ENCODE measurements around the gene ANKRD61. TPM values are rescaled to one million over a fixed set of nuclear protein-coding genes. Genes with fewer than 3 reads are reported as not detected.
A peak's percentile ranks its signal among the peaks of the same experiment; 100 is the strongest.
"Not testable (repeated sequence)": the region's sequence is repeated elsewhere in the genome, so short reads cannot be mapped to it uniquely, and the experiment has no call there.

The ANKRD61 gene
- polyA plus RNA-seq (2013, experiment 1 of 2; ENCODE audit: insufficient read length), result 1.1 TPM
- polyA plus RNA-seq (2013, experiment 2 of 2; ENCODE audit: insufficient read length), result 0.90 TPM

DNA sequence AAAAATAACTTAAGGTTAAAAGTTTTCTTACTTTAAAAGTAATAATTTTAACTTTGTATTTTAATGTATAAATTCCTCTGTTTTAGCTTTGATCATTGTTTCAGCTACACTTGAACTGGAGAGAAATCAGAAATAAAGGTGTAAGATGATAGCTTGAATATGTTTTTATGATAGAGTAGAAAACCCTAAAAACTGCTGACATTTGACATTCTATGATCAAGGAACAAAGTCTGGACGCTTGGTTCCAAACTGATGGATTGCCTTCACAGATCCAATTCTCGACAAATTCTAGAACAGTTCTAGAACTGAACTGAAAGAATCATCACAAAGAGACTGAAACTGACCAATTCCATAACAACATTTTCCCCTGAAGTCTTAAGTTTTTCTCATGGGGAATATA, at the start of gene ANKRD61:
Gene ANKRD61 (plus strand): TSS at position 389 of the 400 bp plus-strand sequence. CDS start 0 bp downstream, at position 389.
- no peak for DNase-seq

DNA sequence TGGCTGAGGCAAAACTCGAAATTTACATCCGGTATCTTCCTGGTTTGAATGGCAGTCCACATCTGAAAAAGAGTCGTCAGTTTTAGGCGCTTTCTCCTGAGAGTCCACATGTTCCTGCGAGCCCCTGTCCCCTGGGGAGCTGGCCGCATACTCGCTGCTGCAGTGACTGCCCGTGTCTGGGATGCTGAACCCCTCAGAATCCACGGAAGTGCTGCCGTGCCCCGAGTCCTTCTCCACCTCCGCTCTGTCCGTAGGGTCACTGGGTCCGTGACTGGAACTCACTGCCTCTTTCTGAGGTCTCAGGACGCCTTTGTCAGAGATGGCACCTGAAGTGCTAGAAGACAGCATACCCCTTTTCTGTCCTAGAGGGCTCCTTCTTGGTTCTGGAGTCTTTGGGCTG, 44.1 kb upstream of the ANKRD61 start:
- not testable (repeated sequence) for DNase-seq

GRCh38 chr7:5997210-5997808, 33.9 kb upstream of the ANKRD61 start:
- DNase-seq, result peak; percentile 77

DNA sequence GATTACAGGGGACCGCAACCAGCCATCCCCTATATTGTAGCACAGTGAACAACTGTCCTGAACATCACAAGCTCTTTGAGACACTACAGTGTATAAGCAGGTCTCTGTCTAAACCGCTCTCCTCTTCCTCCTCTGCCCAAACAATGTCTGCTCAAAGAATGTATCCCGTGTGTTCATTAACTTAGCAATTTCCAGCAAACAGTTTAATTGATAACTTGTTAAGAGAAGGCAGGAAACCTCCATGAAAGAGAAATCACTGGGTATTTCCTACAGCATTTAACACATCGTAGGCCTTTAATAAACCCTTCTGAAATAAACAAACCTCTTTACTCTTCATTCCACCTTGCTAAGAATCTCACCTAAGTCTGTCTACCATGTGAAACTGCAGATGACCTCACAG, 23.8 kb upstream of the ANKRD61 start:
- no peak for DNase-seq

GRCh38 chr7:6007835-6008590, 23.2 kb upstream of the ANKRD61 start:
- DNase-seq, result not testable (repeated sequence)

- peak; percentile 99 for DNase-seq
Measured at GRCh38 chr7:6008668-6009611, 22.2 kb upstream of the ANKRD61 start, which contains the start of the genes AIMP2 and PMS2. TSS of gene AIMP2 (plus strand) at chr7:6009272. CDS start at chr7:6009364, 92 bp downstream. TSS of gene PMS2 (minus strand) at chr7:6009049. CDS start at chr7:6009019, 30 bp downstream.

- DNase-seq, result not testable (repeated sequence)
Measured at GRCh38 chr7:6010370-6010769, 20.8 kb upstream of the ANKRD61 start.

DNA sequence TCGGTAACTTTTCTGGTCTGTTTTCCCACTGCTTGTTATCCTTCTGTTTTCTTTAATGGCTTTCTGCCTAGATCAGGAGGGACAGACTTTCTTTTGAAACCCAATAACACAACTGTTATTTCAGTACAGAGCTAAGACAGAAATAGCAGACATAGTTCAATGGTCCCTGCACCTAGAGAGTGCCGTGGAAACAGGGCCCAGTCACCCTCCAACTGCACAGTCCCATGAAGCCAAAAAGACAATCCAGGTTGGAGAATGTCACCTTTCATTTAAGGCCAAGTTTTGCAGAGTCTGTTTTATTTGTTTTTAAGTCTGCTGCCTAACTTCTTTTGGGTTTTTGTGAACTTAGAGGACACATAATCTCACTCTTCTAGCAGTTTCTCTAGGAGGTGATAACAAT, 19.6 kb upstream of the ANKRD61 start:
- DNase-seq, result no peak

GRCh38 chr7:6012355-6013104, 18.6 kb upstream of the ANKRD61 start:
- no peak for DNase-seq

GRCh38 chr7:6015917-6016652, 15.1 kb upstream of the ANKRD61 start:
- peak; percentile 97 for DNase-seq

DNA sequence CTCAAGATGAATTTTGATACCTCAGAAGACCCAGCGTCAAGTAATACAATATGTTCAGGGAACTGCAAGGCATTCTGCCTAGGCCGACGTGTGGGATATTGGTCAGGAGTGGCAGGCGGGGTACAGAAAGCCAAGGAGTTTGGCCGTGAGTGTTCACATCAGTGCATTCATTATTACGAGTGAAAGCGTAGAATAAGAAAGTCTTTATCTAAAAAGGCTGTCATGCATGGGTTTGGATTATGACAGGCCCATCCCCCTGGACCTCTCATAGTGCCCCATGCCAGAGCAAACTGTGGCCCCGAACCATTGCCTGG, 14.6 kb upstream of the ANKRD61 start:
- no peak for DNase-seq

- no peak for DNase-seq
Measured at GRCh38 chr7:6020371-6021286, 10.5 kb upstream of the ANKRD61 start.

DNA sequence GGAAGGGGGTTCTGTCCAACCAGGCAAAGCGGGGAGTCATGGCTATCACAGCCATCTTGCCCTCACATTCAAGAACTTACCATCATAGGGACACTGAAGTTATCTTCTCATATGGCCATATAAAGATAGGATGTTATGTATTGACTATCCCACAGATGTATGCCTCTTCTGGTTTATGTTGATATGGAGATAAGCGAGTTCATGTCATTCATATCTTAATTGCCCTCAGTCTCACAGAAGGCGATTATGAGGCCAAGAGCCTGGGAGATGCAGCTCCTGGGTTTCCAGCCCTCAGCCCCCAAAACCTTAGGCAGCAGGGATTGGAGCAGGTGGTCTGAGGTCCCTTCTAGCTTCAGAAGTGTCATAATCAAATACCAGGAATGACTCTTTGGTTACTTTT, 8.5 kb upstream of the ANKRD61 start:
- DNase-seq, result no peak

DNA sequence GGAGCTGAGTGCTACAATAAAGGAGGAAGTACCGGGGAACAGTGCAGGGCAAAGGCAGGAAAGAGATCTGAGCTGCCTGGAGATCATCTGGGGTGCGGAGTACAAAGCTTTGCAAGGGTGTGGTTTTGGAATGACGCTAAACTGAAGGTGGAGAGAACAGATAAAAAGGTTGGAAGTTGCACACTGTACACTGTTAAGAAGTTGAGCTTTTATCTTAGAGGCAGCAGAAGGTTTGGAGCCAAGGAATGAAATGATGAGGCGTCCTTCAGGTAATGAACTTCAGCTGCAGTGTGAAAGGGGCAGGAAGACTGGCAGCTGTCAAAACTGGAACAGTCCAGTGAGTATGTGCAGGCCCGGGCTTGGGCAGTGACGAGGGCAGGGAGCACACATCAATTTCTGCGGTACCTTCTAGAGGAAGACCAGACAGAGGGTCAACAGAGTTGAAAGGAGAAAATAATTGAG, 7.2 kb upstream of the ANKRD61 start:
- no peak for DNase-seq

DNA sequence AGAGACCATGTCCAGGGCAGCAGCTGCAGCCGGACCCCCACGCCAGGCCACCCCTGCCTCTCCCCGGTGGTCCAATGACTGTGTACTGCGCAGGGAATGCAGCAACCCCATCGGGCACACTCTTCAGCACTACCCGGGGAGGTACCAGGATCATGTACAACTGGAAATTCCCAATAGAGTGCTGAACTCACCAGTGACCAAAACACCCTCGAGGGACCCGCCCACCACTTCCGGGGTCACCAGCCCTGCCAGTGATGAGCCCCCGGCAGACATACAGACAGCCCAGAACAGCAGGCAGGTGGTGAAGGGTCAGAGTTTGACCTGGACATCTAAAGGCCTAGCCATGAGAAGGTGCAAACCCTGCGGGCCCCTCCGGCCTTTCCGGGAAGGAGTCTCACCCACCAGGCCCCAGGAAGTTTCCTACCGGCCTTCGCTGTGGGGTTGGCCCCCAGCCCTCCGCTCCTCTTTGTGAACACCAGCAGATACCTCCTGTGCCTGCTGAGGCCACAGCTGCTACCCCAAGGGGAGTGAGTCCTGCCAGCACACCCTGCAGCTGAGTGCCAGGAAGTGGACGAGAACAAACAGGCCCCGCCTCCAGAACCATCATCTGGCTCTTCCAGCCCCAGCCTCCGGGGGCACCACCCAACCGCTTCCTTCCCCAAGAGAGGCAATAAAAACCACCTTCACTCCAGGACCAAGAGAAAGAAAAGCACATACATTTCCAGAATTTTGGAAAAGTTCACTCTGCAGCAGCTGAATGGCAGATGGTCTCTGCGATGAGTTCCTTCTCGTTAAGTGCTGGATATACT, 5.0 kb upstream of the ANKRD61 start:
- DNase-seq, result peak; percentile 35

- no peak for DNase-seq
Measured at GRCh38 chr7:6026820-6027311, 4.3 kb upstream of the ANKRD61 start.

GRCh38 chr7:6027806-6028365, 3.3 kb upstream of the ANKRD61 start:
- DNase-seq, result no peak

DNA sequence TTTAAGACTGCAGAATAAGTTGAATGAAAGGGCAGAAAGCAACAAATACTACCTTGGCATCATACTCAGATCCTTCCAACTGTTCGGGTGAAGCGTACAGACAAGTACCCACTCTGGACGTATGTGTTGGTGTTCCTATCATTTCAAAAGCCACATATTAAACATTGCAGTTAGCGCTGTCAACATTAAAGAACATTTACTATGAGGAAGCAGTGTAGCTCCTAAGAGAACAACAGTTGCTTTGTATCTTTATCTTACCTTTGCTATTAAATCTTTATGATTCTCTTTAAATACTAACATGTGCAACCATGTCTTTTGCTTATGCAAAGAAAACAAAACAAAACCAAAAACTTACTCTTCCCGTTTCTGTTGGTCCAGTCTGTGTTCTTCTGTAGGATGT, 2.6 kb upstream of the ANKRD61 start:
- DNase-seq, result no peak

DNA sequence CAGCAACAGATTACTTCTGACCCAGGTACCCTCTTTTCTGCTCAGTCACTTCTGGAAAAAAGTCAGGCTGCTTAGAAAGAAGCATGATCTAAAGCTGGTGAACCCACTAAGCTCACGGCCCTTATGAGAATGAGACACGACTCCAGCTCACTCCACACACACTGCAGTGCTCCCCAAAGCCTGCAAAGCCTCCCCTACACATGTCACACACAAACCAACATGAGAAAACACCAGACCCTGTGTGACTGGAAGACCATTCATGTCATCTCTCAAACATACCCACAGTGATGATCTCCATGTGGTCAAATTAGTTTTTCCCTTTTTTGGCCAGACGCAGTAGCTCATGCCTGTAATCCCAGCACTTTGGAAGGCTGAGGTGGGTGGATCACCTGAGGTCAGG, 391 bp downstream of the ANKRD61 start:
- DNase-seq, result no peak
